H9 (cell line): ENCODE results near the gene DNAJC1. TPM values are rescaled to one million over a fixed set of nuclear protein-coding genes. Genes with fewer than 3 reads are reported as not detected.

Experiments used
- DNase-seq: peaks from one replicate; pipeline ENCODE4 v3.0.0-alpha.2; 2017
- H2AFZ ChIP-seq: one replicate; pipeline ENCODE4 v1.6.1; 2013; ENCODE audit warnings: mild to moderate bottlenecking, low read length, control low read depth, moderate library complexity
- H2AK5ac ChIP-seq: 2 replicates; pipeline ENCODE4 v1.6.1; 2013; ENCODE audit warnings: low read length, control low read depth, mixed read lengths; ENCODE audit not compliant: insufficient read length
- H2BK120ac ChIP-seq: one replicate; pipeline ENCODE4 v1.6.1; 2013; ENCODE audit warnings: low read depth, mild to moderate bottlenecking, low read length, control low read depth, inconsistent platforms; ENCODE audit not compliant: poor library complexity, severe bottlenecking
- H2BK12ac ChIP-seq: 2 replicates; pipeline ENCODE4 v1.6.1; 2013; ENCODE audit warnings: low read length, control low read depth, mixed read lengths, low read depth; ENCODE audit not compliant: insufficient read length
- H2BK15ac ChIP-seq: 2 replicates; pipeline ENCODE4 v1.6.1; 2013; ENCODE audit warnings: low read depth, low read length, control low read depth
- H2BK20ac ChIP-seq: one replicate; pipeline ENCODE4 v1.6.1; 2013; ENCODE audit warnings: low read depth, mild to moderate bottlenecking, low read length, control low read depth, inconsistent platforms; ENCODE audit not compliant: poor library complexity, severe bottlenecking
- H2BK5ac ChIP-seq: 2 replicates; pipeline ENCODE4 v1.6.1; 2013; ENCODE audit warnings: low read length, control low read depth, mixed read lengths; ENCODE audit not compliant: insufficient read length
- H3K14ac ChIP-seq: 2 replicates; pipeline ENCODE4 v1.6.1; 2013; ENCODE audit warnings: low read length, control low read depth; ENCODE audit not compliant: insufficient read depth
- H3K18ac ChIP-seq: 2 replicates; pipeline ENCODE4 v1.6.1; 2013; ENCODE audit warnings: low read depth, mild to moderate bottlenecking, mixed read lengths, low read length, control low read depth; ENCODE audit not compliant: insufficient read length
- H3K23ac ChIP-seq: 2 replicates; pipeline ENCODE4 v1.6.1; 2013; ENCODE audit warnings: low read length, control low read depth, mixed read lengths, low read depth; ENCODE audit not compliant: insufficient read length
- H3K23me2 ChIP-seq: 2 replicates; pipeline ENCODE4 v1.6.1; 2013; ENCODE audit warnings: low read depth, mild to moderate bottlenecking, mixed read lengths, low read length, control low read depth; ENCODE audit not compliant: insufficient read length, poor library complexity, severe bottlenecking
- H3K27ac ChIP-seq: 2 replicates; pipeline ENCODE4 v1.5.1; 2013; ENCODE audit warnings: low read length, control low read depth, mixed read lengths, low read depth; ENCODE audit not compliant: insufficient read length
- H3K27me3 ChIP-seq: 2 replicates; pipeline ENCODE4 v1.6.1; 2013; ENCODE audit warnings: low read length, control low read depth, inconsistent platforms; ENCODE audit not compliant: insufficient read depth
- H3K4ac ChIP-seq: 2 replicates; pipeline ENCODE4 v1.6.1; 2013; ENCODE audit warnings: low read depth, mild to moderate bottlenecking, control low read depth, inconsistent platforms, low read length, moderate library complexity
- H3K4me1 ChIP-seq: 2 replicates; pipeline ENCODE4 v1.6.1; 2013; ENCODE audit warnings: low read length, control low read depth, inconsistent platforms; ENCODE audit not compliant: insufficient read depth
- H3K4me2 ChIP-seq: 2 replicates; pipeline ENCODE4 v1.6.1; 2013; ENCODE audit warnings: low read length, control low read depth, mixed read lengths; ENCODE audit not compliant: insufficient read length, insufficient read depth
- H3K56ac ChIP-seq: 2 replicates; pipeline ENCODE4 v1.6.1; 2013; ENCODE audit warnings: low read depth, mild to moderate bottlenecking, mixed read lengths, low read length, control low read depth; ENCODE audit not compliant: insufficient read length
- H3K79me1 ChIP-seq: 2 replicates; pipeline ENCODE4 v1.6.1; 2013; ENCODE audit warnings: low read depth, mild to moderate bottlenecking, moderate library complexity, low read length, control low read depth, inconsistent platforms; ENCODE audit not compliant: insufficient read depth, poor library complexity, severe bottlenecking
- H3K79me2 ChIP-seq: 2 replicates; pipeline ENCODE4 v1.6.1; 2013; ENCODE audit warnings: low read length, control low read depth, inconsistent platforms; ENCODE audit not compliant: insufficient read depth
- H3K9ac ChIP-seq: 2 replicates; pipeline ENCODE4 v1.6.1; 2013; ENCODE audit warnings: low read length, control low read depth, mixed read lengths; ENCODE audit not compliant: insufficient read length; ENCODE audit errors: extremely low read depth
- H3K9me3 ChIP-seq: one replicate; pipeline ENCODE4 v1.6.1; 2013; ENCODE audit warnings: low read depth, low read length, inconsistent platforms; ENCODE audit not compliant: control insufficient read depth
- H3T11ph ChIP-seq: one replicate; pipeline ENCODE4 v1.6.1; 2013; ENCODE audit warnings: mild to moderate bottlenecking, low read length, control low read depth, inconsistent platforms
- H4K20me1 ChIP-seq: one replicate; pipeline ENCODE4 v1.6.1; 2013; ENCODE audit not compliant: control insufficient read depth, insufficient read length, insufficient read depth
- H4K5ac ChIP-seq: 2 replicates; pipeline ENCODE4 v1.6.1; 2013; ENCODE audit warnings: low read depth, mild to moderate bottlenecking, mixed read lengths, low read length, control low read depth; ENCODE audit not compliant: insufficient read length
- H4K8ac ChIP-seq: replicated peaks from 2 replicates; pipeline ENCODE4 v1.6.1; 2013; ENCODE audit warnings: low read length, control low read depth, mixed read lengths, low read depth; ENCODE audit not compliant: insufficient read length
- H4K91ac ChIP-seq: 2 replicates; pipeline ENCODE4 v1.6.1; 2013; ENCODE audit warnings: low read depth, mild to moderate bottlenecking, moderate library complexity, mixed read lengths, low read length, control low read depth; ENCODE audit not compliant: insufficient read length
- H3K27ac Mint-ChIP-seq, 3 experiments: 2 replicates in 2 of 3; 3 replicates in 1 of 3; pipeline ENCODE4 v1.8.0; 2020 to 2021; ENCODE audit warnings: mixed read lengths in 3 of 3, mild to moderate bottlenecking in 1 of 3, moderate library complexity in 1 of 3
- H3K27me3 Mint-ChIP-seq: 2 replicates; pipeline ENCODE4 v1.8.0; 2021; ENCODE audit warnings: low read depth, mild to moderate bottlenecking, moderate library complexity, mixed read lengths
- H3K36me3 Mint-ChIP-seq, 3 experiments: 2 replicates in 2 of 3; 3 replicates in 1 of 3; pipeline ENCODE4 v1.8.0; 2020 to 2021; ENCODE audit warnings: low read depth in 3 of 3, mixed read lengths in 3 of 3; ENCODE audit not compliant: insufficient read depth in 1 of 3
- H3K4me1 Mint-ChIP-seq, 2 experiments: 2 replicates each; pipeline ENCODE4 v1.8.0; 2020; ENCODE audit warnings: mixed read lengths in 2 of 2
- H3K4me3 Mint-ChIP-seq, 2 experiments: 2 replicates in 1 of 2; 3 replicates in 1 of 2; pipeline ENCODE4 v1.8.0; 2020 to 2021; ENCODE audit warnings: mild to moderate bottlenecking in 2 of 2, mixed read lengths in 2 of 2, moderate library complexity in 1 of 2
- H3K9me3 Mint-ChIP-seq, 2 experiments: 2 replicates in 1 of 2; 3 replicates in 1 of 2; pipeline ENCODE4 v1.8.0; 2020; ENCODE audit warnings: mild to moderate bottlenecking in 2 of 2, mixed read lengths in 2 of 2, moderate library complexity in 1 of 2
- total RNA-seq: library from RNA; stranded (reverse); gene quantifications from 2 replicates; pipeline ENCODE4 v1.2.1, GENCODE V29; 2021
- TF ChIP-seq, protein P1 (sequence below): fragments of 200-600 bp; sonication (generic); conservative IDR thresholded peaks from 3 replicates; pipeline ENCODE4 v1.8.0; 2021; ENCODE audit warnings: antibody characterized with exemption, mild to moderate bottlenecking

DNAJC1 gene
- total RNA-seq, 1 experiment from 2014 or later = 11.2 TPM

GRCh38 chr10:21924511-21924910 lies 79.0 kb downstream of the DNAJC1 start:
- H3K4me3 Mint-ChIP-seq = no peak overlapping the region
- no peaks in the 10 kb centered on the region for H3K36me3 Mint-ChIP-seq
- H3K79me2 ChIP-seq = no peaks in the 10 kb centered on the region
- H3K9me3 ChIP-seq = no peaks in the 10 kb centered on the region
- no peak overlapping the region for H3T11ph ChIP-seq
- H3K23me2 ChIP-seq = no peaks in the 10 kb centered on the region
- H4K8ac ChIP-seq = no peak overlapping the region
- H3K4me1 Mint-ChIP-seq = peaks cover 13 to 30% of the 10 kb centered on the region in 2 experiments
- no peak overlapping the region for H2AK5ac ChIP-seq
- H4K91ac ChIP-seq = no peak overlapping the region
- H3K9me3 Mint-ChIP-seq = no peaks in the 10 kb centered on the region
- H2BK15ac ChIP-seq = no peak overlapping the region
- no peak overlapping the region for H2BK120ac ChIP-seq
- no peak overlapping the region for H2BK20ac ChIP-seq
- H3K27me3 Mint-ChIP-seq = no peaks in the 10 kb centered on the region
- H3K79me1 ChIP-seq = no peaks in the 10 kb centered on the region
- DNase-seq = no peak
- H3K4ac ChIP-seq = no peak overlapping the region
- no peak overlapping the region for H3K9ac ChIP-seq
- H3K18ac ChIP-seq = no peak overlapping the region
- H4K5ac ChIP-seq = no peak overlapping the region
- no peaks in the 10 kb centered on the region for H3K4me1 ChIP-seq
- H3K27ac Mint-ChIP-seq = no peak overlapping the region
- no peak overlapping the region for H2AFZ ChIP-seq
- H3K56ac ChIP-seq = no peak overlapping the region
- TF ChIP-seq, protein P1, sequence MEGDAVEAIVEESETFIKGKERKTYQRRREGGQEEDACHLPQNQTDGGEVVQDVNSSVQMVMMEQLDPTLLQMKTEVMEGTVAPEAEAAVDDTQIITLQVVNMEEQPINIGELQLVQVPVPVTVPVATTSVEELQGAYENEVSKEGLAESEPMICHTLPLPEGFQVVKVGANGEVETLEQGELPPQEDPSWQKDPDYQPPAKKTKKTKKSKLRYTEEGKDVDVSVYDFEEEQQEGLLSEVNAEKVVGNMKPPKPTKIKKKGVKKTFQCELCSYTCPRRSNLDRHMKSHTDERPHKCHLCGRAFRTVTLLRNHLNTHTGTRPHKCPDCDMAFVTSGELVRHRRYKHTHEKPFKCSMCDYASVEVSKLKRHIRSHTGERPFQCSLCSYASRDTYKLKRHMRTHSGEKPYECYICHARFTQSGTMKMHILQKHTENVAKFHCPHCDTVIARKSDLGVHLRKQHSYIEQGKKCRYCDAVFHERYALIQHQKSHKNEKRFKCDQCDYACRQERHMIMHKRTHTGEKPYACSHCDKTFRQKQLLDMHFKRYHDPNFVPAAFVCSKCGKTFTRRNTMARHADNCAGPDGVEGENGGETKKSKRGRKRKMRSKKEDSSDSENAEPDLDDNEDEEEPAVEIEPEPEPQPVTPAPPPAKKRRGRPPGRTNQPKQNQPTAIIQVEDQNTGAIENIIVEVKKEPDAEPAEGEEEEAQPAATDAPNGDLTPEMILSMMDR = no peak
- no peak overlapping the region for H3K14ac ChIP-seq
- H3K27ac ChIP-seq = no peak overlapping the region
- H2BK12ac ChIP-seq = no peak overlapping the region
- no peak overlapping the region for H3K4me2 ChIP-seq
- no peak overlapping the region for H3K23ac ChIP-seq
- no peaks in the 10 kb centered on the region for H4K20me1 ChIP-seq
- H2BK5ac ChIP-seq = no peak overlapping the region
- no peaks in the 10 kb centered on the region for H3K27me3 ChIP-seq
